ENCODE data around the gene TPRX1. TPM values are rescaled to one million over a fixed set of nuclear protein-coding genes. Genes with fewer than 3 reads are reported as not detected.

TPRX1 gene
- total and polyA plus RNA-seq, 8 donors: not detected

- no peak for FAIRE-seq
- DNase-seq: peak in 1 of 6 donors; percentile 42
Measured at GRCh38 chr19:47781590-47782262, 22.6 kb downstream of the TPRX1 start.

GRCh38 chr19:47780215-47780551 lies 24.2 kb downstream of the TPRX1 start:
- Histone ChIP-seq H3K36me3 (peaks cover 0 to 1% (median 0%) of the 10 kb centered on the region in 3 donors), H3K27ac (peak overlapping the region in 2 of 4 donors; percentile 98), H3K27me3 (no peaks in the 10 kb centered on the region), H3K4me1 (peaks cover 0 to 23% (median 5%) of the 10 kb centered on the region in 3 donors), H3K9me3 (no peaks in the 10 kb centered on the region), H3K4me3 (peak overlapping the region in 2 of 4 donors; percentile 79 to 87)
- ATAC-seq: no peak
- WGBS, 2 donors: 73 to 83% methylated on average over 9 of the region's 9 CpGs
- intact Hi-C loops (cut with DNase I): loop anchor here in 2 of 3 donors (10.0 kb wide), 1 partner anchor 65 kb away; the partner anchor contains the start of gene EHD2 (in 2 of the 2)
- TF ChIP-seq CTCF (IDR thresholded peaks at IDR 0.05): no peak
- no peak for DNase-seq
- FAIRE-seq: no peak

More at GRCh38 chr19:47781590-47782262, 22.6 kb downstream of the TPRX1 start:
- Histone ChIP-seq H3K27me3 (no peaks in the 10 kb centered on the region), H3K4me3 (no peak overlapping the region), H3K9me3 (no peaks in the 10 kb centered on the region), H3K4me1 (peaks cover 0 to 18% (median 5%) of the 10 kb centered on the region in 3 donors), H3K36me3 (peaks cover 0 to 8% (median 0%) of the 10 kb centered on the region in 3 donors), H3K27ac (peak overlapping the region in 2 of 4 donors; percentile 25 to 37)
- TF ChIP-seq CTCF (IDR thresholded peaks at IDR 0.05): no peak
- no peak for ATAC-seq
- intact Hi-C loops (cut with DNase I): loop anchor here in 2 of 3 donors (10.0 kb wide), 1 partner anchor 67 kb away; the partner anchor contains the start of gene EHD2 (in 2 of the 2)
- WGBS, 2 donors: 32 to 41% methylated on average over 9 of the region's 9 CpGs

GRCh38 chr19:47779524-47780214 lies 24.7 kb downstream of the TPRX1 start:
- Histone ChIP-seq H3K4me1 (peaks cover 0 to 23% (median 5%) of the 10 kb centered on the region in 3 donors), H3K9me3 (no peaks in the 10 kb centered on the region), H3K4me3 (peak overlapping the region; percentile 74 to 89 (median 83)), H3K27ac (peak overlapping the region in 2 of 4 donors; percentile 98), H3K27me3 (no peaks in the 10 kb centered on the region), H3K36me3 (no peaks in the 10 kb centered on the region)
- intact Hi-C loops (cut with DNase I): loop anchor here in 2 of 3 donors (10.0 kb wide), 1 partner anchor 65 kb away; the partner anchor contains the start of gene EHD2 (in 2 of the 2)
- DNase-seq (peak in 4 of 6 donors; percentile 38 to 66 (median 48)), ATAC-seq (peak in 2 of 4 donors; percentile 20 to 28), FAIRE-seq (no peak)
- WGBS, 2 donors: 31 to 32% methylated on average over 24 of the region's 24 CpGs
- TF ChIP-seq CTCF (IDR thresholded peaks at IDR 0.05): no peak

- no peaks in the 10 kb centered on the region for H3K9me3 ChIP-seq
- H3K27me3 ChIP-seq: no peaks in the 10 kb centered on the region
- H3K36me3 ChIP-seq: no peaks in the 10 kb centered on the region
- 0% methylated on average over 20 of the region's 20 CpGs for WGBS, 2 donors
- ATAC-seq: peak; percentile 23 to 65 (median 44)
- H3K4me3 ChIP-seq: peak overlapping the region; percentile 74 to 89 (median 83)
- FAIRE-seq: no peak
- H3K27ac ChIP-seq: peak overlapping the region; percentile 97 to 99 (median 98)
- H3K4me1 ChIP-seq: peaks cover 0 to 23% (median 5%) of the 10 kb centered on the region in 3 donors
- TF ChIP-seq CTCF (IDR thresholded peaks at IDR 0.05): no peak
- peak in 2 of 6 donors; percentile 65 to 66 for DNase-seq
- intact Hi-C loops (cut with DNase I): no loop called here
Measured at GRCh38 chr19:47778954-47779351, 25.4 kb downstream of the TPRX1 start.

Data from pancreas (tissue), 10 donors.